GM18508 (cell line): ENCODE data around the gene LMAN1L.

Experiments used
- ATAC-seq: cut with Tn5 transposase; IDR thresholded peaks from one replicate; pipeline ENCODE4 v1.9.1; 2021; ENCODE audit warnings: moderate number of reproducible peaks; ENCODE audit not compliant: insufficient read depth, unreplicated experiment

LMAN1L gene

GRCh38 chr15:74845581-74845980, 32.9 kb downstream of the LMAN1L start:
- ATAC-seq: no peak

GRCh38 chr15:74847432-74847831, 34.8 kb downstream of the LMAN1L start:
- no peak for ATAC-seq

GRCh38 chr15:74850393-74850792, 37.8 kb downstream of the LMAN1L start:
- no peak for ATAC-seq

GRCh38 chr15:74851960-74852359, 39.3 kb downstream of the LMAN1L start:
- ATAC-seq: no peak

- ATAC-seq: no peak
Measured at GRCh38 chr15:74854453-74855022, 41.9 kb downstream of the LMAN1L start.

- no peak for ATAC-seq
Measured at GRCh38 chr15:74855857-74856256, 43.2 kb downstream of the LMAN1L start.

- ATAC-seq: no peak
Measured at GRCh38 chr15:74856537-74856936, 43.9 kb downstream of the LMAN1L start.

- ATAC-seq: peak; percentile 62
Measured at GRCh38 chr15:74857082-74857655, 44.5 kb downstream of the LMAN1L start.

- peak; percentile 17 for ATAC-seq
Measured at GRCh38 chr15:74857671-74858368, 45.2 kb downstream of the LMAN1L start.

- no peak for ATAC-seq
Measured at GRCh38 chr15:74858369-74858740, 45.7 kb downstream of the LMAN1L start.

- no peak for ATAC-seq
Measured at GRCh38 chr15:74863239-74864056, 50.8 kb downstream of the LMAN1L start.

GRCh38 chr15:74864296-74864695, 51.7 kb downstream of the LMAN1L start:
- no peak for ATAC-seq

- ATAC-seq: no peak
Measured at GRCh38 chr15:74865316-74865715, 52.7 kb downstream of the LMAN1L start.

GRCh38 chr15:74866090-74866489, 53.5 kb downstream of the LMAN1L start:
- ATAC-seq: no peak

GRCh38 chr15:74867466-74868038, 54.9 kb downstream of the LMAN1L start:
- ATAC-seq: no peak

GRCh38 chr15:74868059-74868458, 55.4 kb downstream of the LMAN1L start:
- ATAC-seq: no peak

GRCh38 chr15:74869372-74869725, 56.7 kb downstream of the LMAN1L start:
- no peak for ATAC-seq

GRCh38 chr15:74869726-74870407, 57.2 kb downstream of the LMAN1L start:
- ATAC-seq: peak; percentile 43

GRCh38 chr15:74870436-74871215, 58.0 kb downstream of the LMAN1L start:
- ATAC-seq: no peak

- no peak for ATAC-seq
Measured at GRCh38 chr15:74872702-74873035, 60.0 kb downstream of the LMAN1L start.
